TTC549 (cell line): ENCODE measurements around the gene COMMD9.

Experiments used
- FAIRE-seq: peaks from 2 replicates; lab custom pipeline; 2012; peaks lifted over from hg19 to GRCh38; lab: Jason Lieb, UNC

Gene COMMD9

GRCh38 chr11:36295926-36296325 lies 6.7 kb upstream of the COMMD9 start, which contains the start of gene PRR5L:
Gene PRR5L, plus strand, starts transcription at chr11:36296288. Its CDS starts 104,834 bp downstream, at chr11:36401122.
- no peak for FAIRE-seq

DNA sequence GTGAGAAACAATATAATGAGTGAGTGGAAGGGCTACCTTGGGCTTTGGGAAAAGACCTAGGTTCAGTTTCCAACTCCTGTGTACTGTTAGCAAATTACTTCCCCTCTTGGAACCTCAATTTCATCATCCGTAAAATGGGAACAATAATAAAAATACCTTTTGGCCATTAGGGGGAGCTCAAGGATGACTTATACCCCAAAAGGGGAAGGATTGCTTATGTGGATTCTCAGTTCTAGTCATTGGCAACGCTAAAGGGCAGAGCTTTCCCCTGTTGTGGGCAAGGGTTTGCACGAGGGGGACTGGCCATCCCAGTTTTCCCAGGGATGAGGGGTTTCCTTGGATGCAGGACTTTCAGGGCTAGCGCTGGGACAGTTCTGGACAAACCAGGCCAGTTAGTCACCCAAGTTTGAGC lies 3.1 kb upstream of the COMMD9 start:
- no peak for FAIRE-seq

GRCh38 chr11:36288442-36289225 lies 590 bp downstream of the COMMD9 start:
- no peak for FAIRE-seq

- FAIRE-seq, result no peak
Measured at GRCh38 chr11:36282926-36283325, 6.3 kb downstream of the COMMD9 start.

DNA sequence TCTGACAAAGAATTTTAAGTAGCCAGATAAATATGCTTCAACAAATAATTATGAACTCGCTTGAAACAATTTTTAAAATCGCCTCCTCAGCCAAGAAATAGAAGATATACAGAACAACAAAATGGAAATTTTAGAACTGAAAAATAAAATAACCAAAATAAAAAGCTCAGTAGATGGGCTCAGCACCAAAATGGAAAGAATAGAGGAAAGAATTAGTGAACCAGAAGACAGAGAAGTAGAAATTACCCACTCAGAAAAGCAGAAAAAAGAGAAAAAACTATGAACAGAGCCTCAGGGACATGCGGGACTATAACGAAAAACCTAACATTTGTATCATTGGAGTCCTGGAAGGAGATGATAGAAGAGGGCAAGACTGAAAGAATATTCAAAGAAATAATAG lies 7.4 kb downstream of the COMMD9 start:
- FAIRE-seq, result no peak

DNA sequence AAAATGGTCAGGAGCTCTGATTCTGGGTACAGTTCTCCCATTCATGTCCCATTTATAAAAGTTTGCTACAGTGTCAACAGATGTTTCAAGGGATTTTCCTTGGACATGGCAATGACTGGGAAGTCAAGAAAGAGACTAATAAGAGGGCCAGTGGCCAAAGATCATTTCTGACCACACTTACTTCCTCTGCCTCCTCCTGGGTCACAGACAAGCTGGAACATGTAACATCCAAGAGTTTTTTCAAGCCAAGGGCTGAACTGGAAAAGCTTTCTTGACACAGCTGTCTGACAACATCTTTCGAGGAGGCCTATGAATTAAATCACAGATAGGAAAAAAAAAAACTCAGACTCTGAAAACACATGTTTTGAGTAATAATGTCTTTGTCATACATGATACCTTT lies 8.7 kb downstream of the COMMD9 start:
- FAIRE-seq, result no peak

DNA sequence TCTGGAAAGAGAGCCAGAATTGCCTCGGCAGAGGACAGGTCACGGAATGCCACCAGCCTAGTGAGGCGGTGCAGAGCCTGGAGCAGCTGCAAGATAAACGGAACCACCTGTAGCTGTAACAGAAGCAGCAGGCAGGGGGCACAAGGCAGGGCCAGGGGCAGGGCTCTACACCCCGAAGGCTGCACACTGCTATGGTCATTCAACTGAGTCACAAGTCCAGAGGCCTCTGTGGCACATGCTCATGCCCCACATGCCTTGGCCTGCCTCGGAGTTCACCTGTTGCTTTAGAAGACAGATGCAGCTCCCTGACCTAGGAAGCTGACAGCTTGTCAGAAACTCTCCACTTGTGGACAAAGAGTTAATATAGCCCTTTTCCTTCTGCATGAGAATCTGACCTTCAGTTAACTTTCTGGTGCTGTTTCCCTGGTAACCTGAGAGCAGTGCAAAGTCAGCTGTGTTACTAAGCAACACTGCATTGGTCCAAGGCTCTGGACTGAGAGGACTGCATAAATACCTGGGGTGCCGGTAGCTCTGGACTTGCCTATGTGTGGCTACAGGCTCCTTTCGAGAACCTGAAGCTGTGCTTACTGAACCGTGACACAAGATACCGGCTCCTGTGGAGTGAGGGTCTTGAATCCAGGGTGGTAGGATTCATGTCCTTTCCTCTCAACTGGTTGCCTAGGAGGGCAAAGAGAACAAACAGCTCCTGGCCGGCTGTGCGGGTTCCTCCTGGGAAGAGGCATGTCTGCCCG lies 10.5 kb downstream of the COMMD9 start:
- no peak for FAIRE-seq

DNA sequence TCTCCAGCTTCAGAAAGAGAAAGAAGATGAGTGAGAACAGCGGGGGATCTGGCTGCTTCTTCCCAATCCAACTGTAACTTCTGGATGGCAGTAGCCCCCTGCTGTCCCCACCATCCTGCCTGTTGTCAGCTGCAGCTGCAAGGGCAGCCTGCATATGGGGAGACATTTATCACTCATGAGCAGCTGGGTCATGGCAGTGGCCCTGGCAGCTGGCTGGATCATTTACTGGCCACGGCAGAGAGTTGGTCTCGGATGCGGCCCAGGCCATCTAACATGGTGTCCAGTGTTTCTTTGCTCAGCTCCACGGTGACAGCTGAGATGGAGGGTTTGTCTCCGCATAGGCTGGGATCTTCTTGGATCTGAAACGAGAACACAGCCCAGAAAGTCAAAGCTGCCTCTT lies 14.8 kb downstream of the COMMD9 start:
- FAIRE-seq, result no peak

GRCh38 chr11:36273110-36273509 lies 16.1 kb downstream of the COMMD9 start:
- no peak for FAIRE-seq

DNA sequence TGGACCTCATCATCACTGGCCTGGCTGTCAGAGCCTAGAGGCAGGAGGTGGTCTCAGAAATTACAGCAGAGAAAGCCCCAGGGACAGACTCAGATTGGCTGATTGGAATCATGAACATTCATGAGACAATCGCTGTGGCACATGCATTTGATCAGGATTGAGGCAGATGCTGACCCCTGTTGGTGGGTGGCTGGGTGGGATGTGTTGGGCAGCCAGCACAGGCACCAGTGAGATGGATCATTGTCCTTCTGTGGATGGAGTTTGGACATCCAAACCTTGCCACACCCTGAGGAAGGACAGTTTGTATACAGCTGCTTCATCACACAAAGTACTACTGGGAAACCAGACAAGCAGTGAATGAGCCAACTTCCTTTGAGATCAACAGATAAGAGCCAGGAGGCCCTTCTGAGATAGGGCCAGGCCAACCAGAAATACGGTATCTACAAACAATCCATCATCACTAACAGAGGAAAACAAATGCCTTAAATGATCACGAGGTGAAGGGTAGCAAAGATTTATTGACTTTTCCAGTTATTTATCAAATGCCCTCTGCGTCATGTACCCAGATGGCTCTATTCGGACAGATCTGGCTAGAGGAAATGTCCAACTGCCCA lies 17.3 kb downstream of the COMMD9 start:
- no peak for FAIRE-seq

DNA sequence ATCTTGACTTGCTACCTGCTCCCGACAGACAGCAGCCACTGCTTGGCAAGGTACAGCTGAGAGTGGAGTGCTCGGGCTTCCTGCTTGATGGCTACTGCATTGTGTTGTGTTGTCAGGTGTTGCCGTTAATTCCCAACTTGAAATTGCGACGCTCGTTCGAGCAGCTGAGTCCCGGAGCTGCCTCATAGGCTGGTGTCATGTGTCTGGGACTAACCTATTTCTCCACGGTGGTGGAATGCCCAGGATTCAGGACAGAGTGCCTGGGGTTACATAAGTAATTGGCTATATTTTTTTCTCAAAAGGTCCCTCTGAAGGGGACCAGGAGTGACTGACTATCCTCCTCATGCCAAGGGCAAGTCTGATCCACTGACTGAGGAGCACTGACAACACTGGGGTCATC lies 18.5 kb downstream of the COMMD9 start:
- FAIRE-seq, result no peak

DNA sequence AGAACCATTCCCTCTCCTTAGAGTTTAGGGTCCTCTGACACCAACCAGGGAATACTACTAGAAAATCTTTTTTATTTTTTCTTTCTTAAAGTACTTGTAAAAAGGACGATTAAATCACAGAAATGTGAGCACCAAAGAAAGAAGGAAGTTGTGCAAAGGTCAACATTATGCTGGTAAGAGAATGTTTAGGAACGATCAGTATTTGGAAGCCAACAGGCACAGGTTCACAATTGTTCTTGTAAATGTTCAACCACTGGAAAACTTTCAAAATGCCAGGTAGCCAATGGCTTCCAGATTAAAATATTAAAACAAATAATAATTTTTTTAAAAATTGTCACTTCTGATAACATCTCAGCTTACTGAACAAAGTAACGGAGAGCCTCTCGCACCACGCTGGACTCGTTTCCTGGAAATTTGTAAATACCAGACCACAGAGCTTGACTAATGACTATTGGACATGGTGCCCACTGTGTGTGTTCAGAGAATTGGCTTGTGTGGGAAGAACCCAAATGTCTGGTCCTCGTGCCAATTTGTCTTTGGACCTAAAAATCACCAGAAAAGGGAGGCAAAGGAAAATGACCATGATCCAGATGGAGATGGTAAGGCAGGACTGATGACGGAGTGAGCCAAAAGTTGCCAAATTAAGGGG lies 20.8 kb downstream of the COMMD9 start:
- FAIRE-seq, result no peak

- FAIRE-seq, result no peak
Measured at GRCh38 chr11:36266767-36267166, 22.5 kb downstream of the COMMD9 start.

GRCh38 chr11:36265793-36266628 lies 23.2 kb downstream of the COMMD9 start:
- FAIRE-seq, result no peak

- no peak for FAIRE-seq
Measured at GRCh38 chr11:36264973-36265344, 24.3 kb downstream of the COMMD9 start.

DNA sequence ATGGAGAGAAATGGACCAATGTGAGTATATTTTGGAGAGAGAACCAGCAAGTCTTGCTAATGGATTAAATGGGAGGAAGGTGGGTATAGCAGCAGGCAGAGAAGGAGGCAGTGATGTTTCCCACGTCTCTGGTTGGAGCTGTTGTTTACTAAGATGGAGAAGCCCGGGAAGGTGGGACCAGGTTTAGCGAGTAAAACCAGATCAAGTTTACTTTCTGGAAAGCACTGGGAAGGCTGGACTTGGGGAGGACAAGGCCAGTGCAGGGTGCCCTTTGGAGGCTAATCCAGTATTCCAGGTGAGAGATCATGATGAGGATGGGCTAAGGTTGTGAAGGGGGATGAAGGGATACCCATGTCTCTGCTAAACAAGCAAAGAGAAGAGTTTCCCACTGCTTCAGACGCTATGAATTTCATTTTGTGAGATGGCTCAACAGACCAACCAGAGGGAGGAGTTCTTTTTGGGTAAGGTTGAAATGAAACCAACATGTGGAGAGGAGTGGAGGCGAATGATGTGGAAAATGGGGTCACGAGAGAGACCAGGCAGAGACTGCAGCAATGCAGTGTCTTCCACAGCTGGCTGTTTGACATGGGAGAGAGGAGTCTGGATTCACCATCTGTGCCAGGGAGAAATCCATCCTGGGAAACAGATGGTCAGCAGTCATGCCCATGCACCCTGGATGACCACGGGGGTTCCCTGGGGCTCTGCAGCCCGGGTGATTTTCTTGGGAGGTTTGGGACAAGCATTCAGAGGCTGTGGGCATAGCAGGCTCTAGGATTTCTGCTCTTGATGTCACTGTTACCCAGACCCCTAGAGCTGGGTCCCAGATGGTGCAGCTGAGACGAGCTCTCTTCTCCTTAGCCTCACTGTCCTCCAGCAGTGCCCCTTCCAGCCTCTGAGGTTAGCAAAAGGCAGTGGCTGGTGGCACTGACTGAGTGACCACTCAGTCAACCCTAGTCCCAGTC lies 24.9 kb downstream of the COMMD9 start:
- FAIRE-seq, result no peak

DNA sequence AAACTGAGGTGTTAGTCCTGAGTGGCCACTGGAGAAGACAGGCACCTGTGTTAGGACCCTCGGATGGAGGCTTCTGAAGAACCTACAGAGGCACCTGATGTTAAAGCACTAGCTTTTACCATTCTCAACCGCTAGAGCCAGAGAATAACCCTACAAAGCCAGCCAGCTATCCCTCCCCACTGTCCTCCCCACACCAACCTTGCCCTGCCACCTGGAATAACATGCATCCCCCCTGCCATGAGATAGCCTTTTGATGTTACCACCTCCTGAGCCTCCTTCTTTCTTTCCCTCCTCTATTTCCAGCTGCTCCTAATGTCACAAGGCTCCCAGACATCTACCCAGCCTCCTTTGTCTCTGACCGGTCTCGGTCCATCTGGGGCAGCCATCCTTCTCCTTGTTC lies 28.1 kb downstream of the COMMD9 start:
- FAIRE-seq, result no peak

- FAIRE-seq, result no peak
Measured at GRCh38 chr11:36258730-36259360, 30.4 kb downstream of the COMMD9 start.

- FAIRE-seq, result no peak
Measured at GRCh38 chr11:36257351-36257750, 31.9 kb downstream of the COMMD9 start.

DNA sequence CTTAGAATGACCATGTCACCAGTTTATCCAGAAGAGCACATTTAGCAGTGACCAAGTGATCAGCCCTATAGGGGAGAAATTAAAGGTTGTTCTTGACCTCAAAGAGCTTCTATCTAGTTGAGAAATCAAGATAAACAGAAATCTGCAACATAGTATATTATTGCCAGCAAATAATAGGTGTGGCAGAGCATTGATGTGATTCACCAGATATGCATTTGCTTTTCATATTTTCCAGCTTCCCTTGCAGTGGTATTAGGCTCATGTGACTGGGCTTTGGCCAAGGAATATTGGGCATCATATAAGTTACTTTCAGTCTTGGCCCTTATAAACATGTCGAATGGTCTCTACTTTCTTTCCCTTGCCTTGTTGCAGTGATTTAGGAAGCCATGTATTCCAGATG lies 34.5 kb downstream of the COMMD9 start:
- no peak for FAIRE-seq
